Tibial nerve (tissue), 4 donors: ENCODE measurements around the gene ZNF408. TPM values are rescaled to one million over a fixed set of nuclear protein-coding genes. Genes with fewer than 3 reads are reported as not detected.

Source experiments
- DNase-seq, 2 donors: peaks; one replicate each; pipeline ENCODE4 v3.0.0-alpha.2; 2019; ENCODE audit warnings: low spot score in 2 of 2
- H3K27ac ChIP-seq, 4 donors: fragments of 200-600 bp; sonication (generic) in 3 of 4; one replicate each; pipeline ENCODE4 v1.5.1; 2017 to 2019; ENCODE audit warnings: mild to moderate bottlenecking in 1 of 4
- H3K27me3 ChIP-seq, 2 donors: fragments of 200-600 bp; sonication (generic) in 1 of 2; one replicate each; pipeline versions ENCODE4 v1.5.1 to v1.6.0; 2017 to 2019
- H3K36me3 ChIP-seq, 3 donors: fragments of 200-600 bp; sonication (generic); one replicate each; pipeline ENCODE4 v1.5.1; 2018 to 2019
- H3K4me1 ChIP-seq, 4 donors: fragments of 200-600 bp; sonication (generic) in 3 of 4; one replicate each; pipeline ENCODE4 v1.5.1; 2017 to 2019
- H3K4me3 ChIP-seq, 4 donors: fragments of 200-600 bp; sonication (generic) in 3 of 4; one replicate each; pipeline ENCODE4 v1.5.1; 2017 to 2019; ENCODE audit warnings: mild to moderate bottlenecking in 1 of 4, moderate library complexity in 1 of 4
- H3K9me3 ChIP-seq, 4 donors: fragments of 200-600 bp; sonication (generic) in 3 of 4; one replicate each; pipeline ENCODE4 v1.5.1; 2017 to 2019
- EP300 ChIP-seq, 2 donors: sonication (generic); formaldehyde crosslinking; IDR thresholded peaks; one replicate each; pipeline ENCODE4 v1.6.1; 2017; ENCODE audit warnings: antibody characterized with exemption in 2 of 2, mild to moderate bottlenecking in 1 of 2
- POLR2A ChIP-seq, 2 donors: fragments of 450-650 bp; IDR thresholded peaks; one replicate each; pipeline ENCODE4 v1.6.1; 2017; ENCODE audit warnings: antibody characterized with exemption in 2 of 2, mild to moderate bottlenecking in 2 of 2, moderate library complexity in 2 of 2
- WGBS, 2 donors: methylation state at CpG; one replicate each; pipeline ENCODE4 v1.1.5; 2018; 5-methylcytosine and 5-hydroxymethylcytosine counted together
- total RNA-seq, 4 donors: library from RNA; depleted of rRNA; stranded (reverse); fragments of >200 nt; gene quantifications; one replicate each; pipeline ENCODE4 v1.1.0, GENCODE V29; 2016
- TF ChIP-seq, protein P1 (sequence below), 5 experiments: fragments of 200-600 bp in 3 of 5; fragments of 450-650 bp in 2 of 5; sonication (generic) in 3 of 5; IDR thresholded peaks; one replicate each; pipeline ENCODE4 v1.5.1; 2016 to 2019; ENCODE audit warnings: antibody characterized with exemption in 5 of 5, mild to moderate bottlenecking in 3 of 5, moderate library complexity in 2 of 5

The ZNF408 gene
- total RNA-seq, 4 donors from 2014 or later, result 8.8 to 21.6 (median 13.7) TPM

DNA sequence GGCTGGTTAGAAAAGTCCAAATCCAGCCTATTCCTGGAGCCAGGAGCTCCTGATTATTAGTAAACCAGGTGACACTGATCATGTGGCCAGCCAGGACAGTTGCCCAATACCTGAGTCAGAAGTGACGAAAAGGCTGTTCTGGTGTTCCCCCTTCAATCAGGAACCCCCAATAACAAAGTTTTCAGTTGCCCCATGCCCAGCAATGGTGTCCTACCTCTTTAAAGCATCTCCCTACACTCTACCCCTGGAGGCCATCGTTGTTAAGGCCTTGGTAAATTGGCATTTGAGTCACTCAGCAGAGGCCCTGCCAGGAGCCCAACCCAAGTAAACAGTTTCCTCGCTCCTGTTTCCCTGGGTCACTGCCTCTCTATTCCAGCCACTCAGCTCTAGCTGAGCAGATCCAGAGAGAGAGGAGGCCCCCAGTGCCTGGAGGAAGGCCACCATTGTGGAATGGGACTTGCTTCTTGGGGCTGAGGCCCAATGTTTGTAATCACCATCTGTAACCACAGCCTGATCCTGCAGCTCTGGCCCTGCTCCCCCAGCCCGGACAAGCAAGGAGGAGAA is 25.5 kb upstream of the ZNF408 start:
- H3K36me3 ChIP-seq, result peaks cover 0 to 81% (median 22%) of the 10 kb centered on the region in 3 donors

GRCh38 chr11:46675949-46676348 is 24.9 kb upstream of the ZNF408 start:
- no peak for DNase-seq
- no peak overlapping the region for H3K4me3 ChIP-seq
- 75 to 85% methylated on average over 7 of the region's 7 CpGs for WGBS, 2 donors
- peaks cover 3 to 55% (median 28%) of the 10 kb centered on the region in 4 donors for H3K4me1 ChIP-seq
- H3K9me3 ChIP-seq, result no peaks in the 10 kb centered on the region
- H3K27ac ChIP-seq, result peak overlapping the region; percentile 59 to 87 (median 80)
- peaks cover 2 to 81% (median 28%) of the 10 kb centered on the region in 3 donors for H3K36me3 ChIP-seq
- no peak for TF ChIP-seq EP300 (IDR thresholded peaks at IDR 0.05)
- TF ChIP-seq, protein P1, sequence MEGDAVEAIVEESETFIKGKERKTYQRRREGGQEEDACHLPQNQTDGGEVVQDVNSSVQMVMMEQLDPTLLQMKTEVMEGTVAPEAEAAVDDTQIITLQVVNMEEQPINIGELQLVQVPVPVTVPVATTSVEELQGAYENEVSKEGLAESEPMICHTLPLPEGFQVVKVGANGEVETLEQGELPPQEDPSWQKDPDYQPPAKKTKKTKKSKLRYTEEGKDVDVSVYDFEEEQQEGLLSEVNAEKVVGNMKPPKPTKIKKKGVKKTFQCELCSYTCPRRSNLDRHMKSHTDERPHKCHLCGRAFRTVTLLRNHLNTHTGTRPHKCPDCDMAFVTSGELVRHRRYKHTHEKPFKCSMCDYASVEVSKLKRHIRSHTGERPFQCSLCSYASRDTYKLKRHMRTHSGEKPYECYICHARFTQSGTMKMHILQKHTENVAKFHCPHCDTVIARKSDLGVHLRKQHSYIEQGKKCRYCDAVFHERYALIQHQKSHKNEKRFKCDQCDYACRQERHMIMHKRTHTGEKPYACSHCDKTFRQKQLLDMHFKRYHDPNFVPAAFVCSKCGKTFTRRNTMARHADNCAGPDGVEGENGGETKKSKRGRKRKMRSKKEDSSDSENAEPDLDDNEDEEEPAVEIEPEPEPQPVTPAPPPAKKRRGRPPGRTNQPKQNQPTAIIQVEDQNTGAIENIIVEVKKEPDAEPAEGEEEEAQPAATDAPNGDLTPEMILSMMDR (IDR thresholded peaks at IDR 0.05), result no peak
- TF ChIP-seq POLR2A (IDR thresholded peaks at IDR 0.05), result no peak
- H3K27me3 ChIP-seq, result no peaks in the 10 kb centered on the region

More for the DNA sequence above, 25.5 kb upstream of the ZNF408 start:
- TF ChIP-seq EP300 (IDR thresholded peaks at IDR 0.05) (peak; percentile 63 to 71), POLR2A (IDR thresholded peaks at IDR 0.05) (no peak)
- TF ChIP-seq, protein P1 (IDR thresholded peaks at IDR 0.05), result peak in 2 of 5 experiments; percentile 16 to 22
- WGBS, 2 donors, result 35 to 44% methylated on average over 4 of the region's 4 CpGs
- H3K4me3 ChIP-seq, result no peak overlapping the region
- H3K4me1 ChIP-seq, result peaks cover 3 to 60% (median 28%) of the 10 kb centered on the region in 4 donors
- H3K27me3 ChIP-seq, result no peaks in the 10 kb centered on the region
- H3K9me3 ChIP-seq, result no peaks in the 10 kb centered on the region
- H3K27ac ChIP-seq, result peak overlapping the region; percentile 59 to 87 (median 80)
- peak; percentile 57 to 88 for DNase-seq

DNA sequence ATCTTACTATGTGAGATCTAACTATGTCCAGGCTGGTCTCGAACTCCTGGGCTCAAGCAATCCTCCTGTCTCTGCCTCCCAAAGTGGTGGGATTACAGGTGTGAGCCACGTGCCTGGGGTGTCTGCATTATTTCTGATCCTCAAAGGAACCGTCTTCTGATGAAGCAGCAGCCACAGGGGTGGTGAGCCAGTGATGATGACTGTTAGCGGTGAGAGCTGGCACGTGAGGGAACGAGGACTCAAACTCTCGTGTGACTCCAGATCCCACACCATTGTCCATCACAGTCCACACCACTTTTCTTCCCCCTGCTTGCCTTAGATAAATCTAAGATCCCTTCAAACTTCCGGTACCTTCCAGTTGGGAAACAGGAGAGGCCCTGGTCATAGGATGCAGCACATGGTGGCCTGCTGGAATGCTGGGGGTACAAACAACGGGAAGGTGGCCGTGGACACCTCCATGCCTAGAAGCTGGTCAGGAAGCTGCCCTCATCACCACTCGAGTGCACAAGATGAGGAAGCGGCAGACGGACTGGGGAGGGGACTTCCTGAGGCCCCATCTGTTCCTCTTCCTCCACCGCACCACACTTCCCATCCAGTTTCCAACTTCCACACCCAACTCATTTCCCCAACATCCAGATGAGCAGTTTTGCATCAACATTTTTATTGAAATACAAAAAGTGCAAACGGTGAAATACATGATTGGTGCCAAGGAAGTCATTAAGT is 24.2 kb upstream of the ZNF408 start:
- no peak for DNase-seq
- Histone ChIP-seq H3K27ac (peak overlapping the region in 3 of 4 donors; percentile 74 to 87 (median 87)), H3K27me3 (no peaks in the 10 kb centered on the region), H3K36me3 (peaks cover 3 to 81% (median 34%) of the 10 kb centered on the region in 3 donors), H3K4me1 (peaks cover 3 to 49% (median 28%) of the 10 kb centered on the region in 4 donors), H3K4me3 (no peak overlapping the region), H3K9me3 (no peaks in the 10 kb centered on the region)
- TF ChIP-seq, protein P1 (IDR thresholded peaks at IDR 0.05), result no peak
- TF ChIP-seq EP300 (IDR thresholded peaks at IDR 0.05) (peak in 1 of 2 donors; percentile 29), POLR2A (IDR thresholded peaks at IDR 0.05) (no peak)
- WGBS, 2 donors, result 76 to 79% methylated on average over 15 of the region's 15 CpGs

GRCh38 chr11:46677169-46677568 is 23.7 kb upstream of the ZNF408 start:
- H3K4me1 ChIP-seq, result peaks cover 3 to 45% (median 28%) of the 10 kb centered on the region in 4 donors
- 74 to 80% methylated on average over 6 to 8 of the region's 8 CpGs for WGBS, 2 donors
- no peaks in the 10 kb centered on the region for H3K27me3 ChIP-seq
- no peaks in the 10 kb centered on the region for H3K9me3 ChIP-seq
- DNase-seq, result no peak
- TF ChIP-seq EP300 (IDR thresholded peaks at IDR 0.05) (no peak), POLR2A (IDR thresholded peaks at IDR 0.05) (no peak)
- TF ChIP-seq, protein P1 (IDR thresholded peaks at IDR 0.05), result no peak
- no peak overlapping the region for H3K4me3 ChIP-seq
- peak overlapping the region in 2 of 4 donors; percentile 87 for H3K27ac ChIP-seq
- H3K36me3 ChIP-seq, result peaks cover 3 to 81% (median 35%) of the 10 kb centered on the region in 3 donors
